ENCODE data around the gene GNB1L. TPM values are rescaled to one million over a fixed set of nuclear protein-coding genes. Genes with fewer than 3 reads are reported as not detected.

The GNB1L gene
- total and polyA plus RNA-seq, 4 donors = 4.5 to 9.3 (median 6.7) TPM

GRCh38 chr22:19864538-19865106 is 9.9 kb upstream of the GNB1L start:
- no peak overlapping the region for H3K9ac ChIP-seq (ENCODE audit: insufficient read depth in 1 of 2, low read length in 2 of 2)
- DNase-seq (no peak), ATAC-seq (ENCODE audit: insufficient read depth, low FRiP score) (no peak)
- no peak overlapping the region for H3K4me3 ChIP-seq
- no peak overlapping the region for H3K27ac ChIP-seq (ENCODE audit: low read depth in 1 of 2, low read length in 1 of 2)
- H3K4me1 ChIP-seq (ENCODE audit: control insufficient read depth in 5 of 5, insufficient read depth in 5 of 5, low read length in 5 of 5) = no peaks in the 10 kb centered on the region
- no peaks in the 10 kb centered on the region for H3K9me3 ChIP-seq (ENCODE audit: control insufficient read depth in 4 of 4, insufficient read depth in 3 of 4, low read length in 3 of 4)
- no peaks in the 10 kb centered on the region for H3K27me3 ChIP-seq (ENCODE audit: control insufficient read depth in 3 of 3, insufficient read depth in 3 of 3, low read length in 2 of 3)
- H3K36me3 ChIP-seq (ENCODE audit: control insufficient read depth in 4 of 4, insufficient read depth in 4 of 4, low read length in 4 of 4) = no peaks in the 10 kb centered on the region
- TF ChIP-seq CTCF (IDR thresholded peaks at IDR 0.05; ENCODE audit: control extremely low read depth, extremely low read depth) = no peak
- WGBS, 2 donors = 97% methylated on average over 5 of the region's 5 CpGs

DNA sequence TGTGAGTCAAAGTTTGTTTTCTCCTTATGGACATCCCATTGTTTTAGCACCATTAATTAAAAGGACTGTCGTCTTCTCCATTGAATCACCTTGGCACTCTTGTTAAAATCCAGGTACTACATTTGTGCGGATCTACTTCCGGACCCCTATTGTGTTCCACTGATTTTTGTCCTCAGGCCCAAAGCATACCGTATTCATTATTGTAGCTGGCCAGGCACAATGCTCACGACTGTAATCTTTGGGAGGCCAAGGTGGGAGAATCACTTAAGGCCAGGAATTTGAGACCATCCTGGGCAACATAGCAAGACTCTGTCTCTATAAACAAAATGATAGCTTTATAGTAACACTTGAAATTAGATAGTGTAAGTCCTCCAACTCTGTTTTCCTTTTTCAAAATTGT is 8.9 kb upstream of the GNB1L start:
- DNase-seq = no peak
- no peaks in the 10 kb centered on the region for H3K4me1 ChIP-seq (ENCODE audit: control insufficient read depth in 5 of 5, insufficient read depth in 5 of 5, low read length in 5 of 5)
- WGBS, 2 donors = 91 to 93% methylated on average over 5 of the region's 5 CpGs
- H3K9ac ChIP-seq (ENCODE audit: insufficient read depth in 1 of 2, low read length in 2 of 2) = no peak overlapping the region
- ATAC-seq (ENCODE audit: insufficient read depth, low FRiP score) = no peak
- no peaks in the 10 kb centered on the region for H3K36me3 ChIP-seq (ENCODE audit: control insufficient read depth in 4 of 4, insufficient read depth in 4 of 4, low read length in 4 of 4)
- H3K27ac ChIP-seq (ENCODE audit: low read depth in 1 of 2, low read length in 1 of 2) = no peak overlapping the region
- H3K9me3 ChIP-seq (ENCODE audit: control insufficient read depth in 4 of 4, insufficient read depth in 3 of 4, low read length in 3 of 4) = no peaks in the 10 kb centered on the region
- no peak for TF ChIP-seq CTCF (IDR thresholded peaks at IDR 0.05; ENCODE audit: control extremely low read depth, extremely low read depth)
- H3K27me3 ChIP-seq (ENCODE audit: control insufficient read depth in 3 of 3, insufficient read depth in 3 of 3, low read length in 2 of 3) = no peaks in the 10 kb centered on the region
- H3K4me3 ChIP-seq = no peak overlapping the region

- 95 to 96% methylated on average over 13 of the region's 13 CpGs for WGBS, 2 donors
- TF ChIP-seq CTCF (IDR thresholded peaks at IDR 0.05; ENCODE audit: control extremely low read depth, extremely low read depth) = no peak
- Histone ChIP-seq H3K36me3 (ENCODE audit: control insufficient read depth in 4 of 4, insufficient read depth in 4 of 4, low read length in 4 of 4) (no peaks in the 10 kb centered on the region), H3K4me3 (no peak overlapping the region), H3K9ac (ENCODE audit: insufficient read depth in 1 of 2, low read length in 2 of 2) (no peak overlapping the region), H3K4me1 (ENCODE audit: control insufficient read depth in 5 of 5, insufficient read depth in 5 of 5, low read length in 5 of 5) (no peaks in the 10 kb centered on the region), H3K27ac (ENCODE audit: low read depth in 1 of 2, low read length in 1 of 2) (no peak overlapping the region), H3K9me3 (ENCODE audit: control insufficient read depth in 4 of 4, insufficient read depth in 3 of 4, low read length in 3 of 4) (no peaks in the 10 kb centered on the region), H3K27me3 (ENCODE audit: control insufficient read depth in 3 of 3, insufficient read depth in 3 of 3, low read length in 2 of 3) (no peaks in the 10 kb centered on the region)
- DNase-seq (no peak), ATAC-seq (ENCODE audit: insufficient read depth, low FRiP score) (no peak)
Observed at GRCh38 chr22:19862619-19863246, 8.1 kb upstream of the GNB1L start.
